ENCODE measurements around the gene SRSF5. TPM values are rescaled to one million over a fixed set of nuclear protein-coding genes. Genes with fewer than 3 reads are reported as not detected.

The SRSF5 gene
- total RNA-seq, 1 experiment from 2014 or later: 389 TPM

DNA sequence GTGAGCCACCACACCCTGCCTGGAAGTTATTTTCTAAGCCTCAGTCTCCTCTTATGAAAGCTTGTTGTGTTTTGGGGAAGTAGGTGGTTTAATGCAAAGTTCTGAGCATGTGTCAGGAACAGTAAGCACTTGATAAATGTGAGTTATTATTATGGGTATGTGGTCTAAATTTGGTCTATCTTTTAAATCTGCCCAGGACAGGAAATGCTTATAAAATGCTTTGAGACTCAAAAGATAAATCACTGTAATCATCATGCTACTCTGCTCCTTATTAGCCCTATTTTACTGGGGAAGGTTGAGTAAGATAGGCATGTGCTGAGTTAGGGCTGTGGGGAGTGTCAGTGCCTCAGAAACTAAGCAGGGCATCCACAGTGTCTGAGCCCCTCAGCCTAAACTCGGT lies 13.1 kb upstream of the SRSF5 start:
- Histone ChIP-seq H4K20me1 (ENCODE audit: control insufficient read depth, insufficient read depth, insufficient read length) (no peaks in the 10 kb centered on the region), H4K91ac (ENCODE audit: insufficient read length, low read depth, low read length) (no peak overlapping the region), H3K4me1 (ENCODE audit: insufficient read depth, low read length) (no peaks in the 10 kb centered on the region; the same call in 1 of the 2 replicates), H2BK15ac (ENCODE audit: low read depth, low read length) (no peak overlapping the region), H3K4me2 (ENCODE audit: insufficient read depth, insufficient read length, low read length) (no peak overlapping the region), H3K18ac (ENCODE audit: insufficient read length, low read depth, low read length) (no peak overlapping the region), H3K27me3 (ENCODE audit: insufficient read depth, low read length) (no peaks in the 10 kb centered on the region), H3K56ac (ENCODE audit: insufficient read length, low read depth, low read length) (no peak overlapping the region), H2AFZ (ENCODE audit: low read length) (no peak overlapping the region), H3K79me2 (ENCODE audit: insufficient read depth, low read length) (no peaks in the 10 kb centered on the region), H4K5ac (ENCODE audit: insufficient read length, low read depth, low read length) (no peak overlapping the region), H2BK20ac (ENCODE audit: low read depth, low read length, poor library complexity, severe bottlenecking) (no peak overlapping the region), H4K8ac (replicated peaks; ENCODE audit: insufficient read length, low read depth, low read length) (no peak overlapping the region), H3K79me1 (ENCODE audit: insufficient read depth, low read depth, low read length, poor library complexity, severe bottlenecking) (no peaks in the 10 kb centered on the region), H3K4ac (ENCODE audit: low read depth, low read length) (no peak overlapping the region), H3K23me2 (ENCODE audit: insufficient read length, low read depth, low read length, poor library complexity, severe bottlenecking) (no peaks in the 10 kb centered on the region), H3K9ac (ENCODE audit: extremely low read depth, insufficient read length, low read length) (no peak overlapping the region), H3K14ac (ENCODE audit: insufficient read depth, low read length) (no peak overlapping the region), H2AK5ac (ENCODE audit: insufficient read length, low read length) (no peak overlapping the region), H2BK12ac (ENCODE audit: insufficient read length, low read depth, low read length) (no peak overlapping the region), H2BK5ac (ENCODE audit: insufficient read length, low read length) (no peak overlapping the region), H2BK120ac (ENCODE audit: low read depth, low read length, poor library complexity, severe bottlenecking) (no peak overlapping the region), H3K23ac (ENCODE audit: insufficient read length, low read depth, low read length) (no peak overlapping the region), H3T11ph (ENCODE audit: low read length) (no peak overlapping the region), H3K9me3 (ENCODE audit: control insufficient read depth, low read depth, low read length) (no peaks in the 10 kb centered on the region), H3K27ac (ENCODE audit: insufficient read length, low read depth, low read length) (no peak overlapping the region)
- H3K27ac Mint-ChIP-seq: peak overlapping the region in 1 of 3 experiments; percentile 62; a peak in 1 of 7 replicates
- TF ChIP-seq, protein P1, sequence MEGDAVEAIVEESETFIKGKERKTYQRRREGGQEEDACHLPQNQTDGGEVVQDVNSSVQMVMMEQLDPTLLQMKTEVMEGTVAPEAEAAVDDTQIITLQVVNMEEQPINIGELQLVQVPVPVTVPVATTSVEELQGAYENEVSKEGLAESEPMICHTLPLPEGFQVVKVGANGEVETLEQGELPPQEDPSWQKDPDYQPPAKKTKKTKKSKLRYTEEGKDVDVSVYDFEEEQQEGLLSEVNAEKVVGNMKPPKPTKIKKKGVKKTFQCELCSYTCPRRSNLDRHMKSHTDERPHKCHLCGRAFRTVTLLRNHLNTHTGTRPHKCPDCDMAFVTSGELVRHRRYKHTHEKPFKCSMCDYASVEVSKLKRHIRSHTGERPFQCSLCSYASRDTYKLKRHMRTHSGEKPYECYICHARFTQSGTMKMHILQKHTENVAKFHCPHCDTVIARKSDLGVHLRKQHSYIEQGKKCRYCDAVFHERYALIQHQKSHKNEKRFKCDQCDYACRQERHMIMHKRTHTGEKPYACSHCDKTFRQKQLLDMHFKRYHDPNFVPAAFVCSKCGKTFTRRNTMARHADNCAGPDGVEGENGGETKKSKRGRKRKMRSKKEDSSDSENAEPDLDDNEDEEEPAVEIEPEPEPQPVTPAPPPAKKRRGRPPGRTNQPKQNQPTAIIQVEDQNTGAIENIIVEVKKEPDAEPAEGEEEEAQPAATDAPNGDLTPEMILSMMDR (conservative IDR thresholded peaks at IDR 0.05): no peak
- DNase-seq: no peak
- no CpG with 5 or more reads among the region's 1 CpG for WGBS (ENCODE audit: extremely low coverage, insufficient read length, low lambda C conversion rate)
- no peaks in the 10 kb centered on the region for H3K27me3 Mint-ChIP-seq (ENCODE audit: low read depth)
- H3K9me3 Mint-ChIP-seq: no peaks in the 10 kb centered on the region; a peak in 1 of 5 replicates
- no peak overlapping the region for H3K4me3 Mint-ChIP-seq
- H3K4me1 Mint-ChIP-seq: peaks cover 15 to 16% of the 10 kb centered on the region in 2 experiments
- H3K36me3 Mint-ChIP-seq (ENCODE audit: insufficient read depth in 1 of 3, low read depth in 3 of 3): no peaks in the 10 kb centered on the region
